ENCODE results near the gene TSPYL4.
A peak's percentile ranks its signal among the peaks of the same experiment; 100 is the strongest.
"Not testable (repeated sequence)": the region's sequence is repeated elsewhere in the genome, so short reads cannot be mapped to it uniquely, and the experiment has no call there.

TSPYL4 gene

GRCh38 chr6:116253505-116254296, at the start of gene TSPYL4:
Gene TSPYL4 (minus strand): TSS chr6:116254075. CDS start chr6:116254008, 67 bp downstream.
- peak; percentile 93 for DNase-seq (ENCODE audit: low read depth)

- DNase-seq (ENCODE audit: low read depth) = no peak
These were observed 47.2 kb upstream of the TSPYL4 start for GRCh38 chr6:116301104-116301503.

- DNase-seq (ENCODE audit: low read depth) = no peak
These were observed 46.7 kb upstream of the TSPYL4 start for GRCh38 chr6:116300566-116300965.

GRCh38 chr6:116298973-116299372, 45.1 kb upstream of the TSPYL4 start:
- no peak for DNase-seq (ENCODE audit: low read depth)

- DNase-seq (ENCODE audit: low read depth) = no peak
These were observed 44.4 kb upstream of the TSPYL4 start for GRCh38 chr6:116298273-116298672.

- DNase-seq (ENCODE audit: low read depth) = no peak
These were observed 38.7 kb upstream of the TSPYL4 start for GRCh38 chr6:116292553-116292952.

GRCh38 chr6:116291701-116292396, 38.0 kb upstream of the TSPYL4 start:
- DNase-seq (ENCODE audit: low read depth) = peak; percentile 59

- DNase-seq (ENCODE audit: low read depth) = no peak
These were observed 36.9 kb upstream of the TSPYL4 start for GRCh38 chr6:116290799-116291198.

GRCh38 chr6:116289876-116290275, 36.0 kb upstream of the TSPYL4 start:
- DNase-seq (ENCODE audit: low read depth) = no peak

- DNase-seq (ENCODE audit: low read depth) = peak; percentile 61
These were observed 33.9 kb upstream of the TSPYL4 start for GRCh38 chr6:116287689-116288282.

GRCh38 chr6:116286773-116287358, 33.0 kb upstream of the TSPYL4 start:
- no peak for DNase-seq (ENCODE audit: low read depth)

GRCh38 chr6:116284984-116285383, 31.1 kb upstream of the TSPYL4 start:
- DNase-seq (ENCODE audit: low read depth) = not testable (repeated sequence)

- no peak for DNase-seq (ENCODE audit: low read depth)
These were observed 29.3 kb upstream of the TSPYL4 start for GRCh38 chr6:116283191-116283590.

GRCh38 chr6:116282698-116283097, 28.8 kb upstream of the TSPYL4 start:
- DNase-seq (ENCODE audit: low read depth) = no peak

GRCh38 chr6:116280933-116281316, 27.1 kb upstream of the TSPYL4 start:
- no peak for DNase-seq (ENCODE audit: low read depth)

- no peak for DNase-seq (ENCODE audit: low read depth)
These were observed 26.5 kb upstream of the TSPYL4 start for GRCh38 chr6:116280161-116280932.

GRCh38 chr6:116279232-116280160, 25.6 kb upstream of the TSPYL4 start, which contains the start of gene TSPYL1:
Gene TSPYL1 (minus strand): TSS chr6:116279930. CDS start chr6:116279830, 100 bp downstream.
- DNase-seq (ENCODE audit: low read depth) = peak; percentile 95

GRCh38 chr6:116278854-116279231, 25.0 kb upstream of the TSPYL4 start:
- DNase-seq (ENCODE audit: low read depth) = no peak

- no peak for DNase-seq (ENCODE audit: low read depth)
These were observed 24.6 kb upstream of the TSPYL4 start for GRCh38 chr6:116278481-116278829.

GRCh38 chr6:116277124-116277523, 23.2 kb upstream of the TSPYL4 start:
- no peak for DNase-seq (ENCODE audit: low read depth)
